ENCODE data around the gene DYNLT4. TPM values are rescaled to one million over a fixed set of nuclear protein-coding genes. Genes with fewer than 3 reads are reported as not detected.
A peak's percentile ranks its signal among the peaks of the same experiment; 100 is the strongest.

DYNLT4 gene
- total and polyA plus RNA-seq, 2 of the 13 experiments (the other 11 are each of a cell fraction or from before 2014, with no cell fraction given) = 0.77 TPM; not detected in 1

DNA sequence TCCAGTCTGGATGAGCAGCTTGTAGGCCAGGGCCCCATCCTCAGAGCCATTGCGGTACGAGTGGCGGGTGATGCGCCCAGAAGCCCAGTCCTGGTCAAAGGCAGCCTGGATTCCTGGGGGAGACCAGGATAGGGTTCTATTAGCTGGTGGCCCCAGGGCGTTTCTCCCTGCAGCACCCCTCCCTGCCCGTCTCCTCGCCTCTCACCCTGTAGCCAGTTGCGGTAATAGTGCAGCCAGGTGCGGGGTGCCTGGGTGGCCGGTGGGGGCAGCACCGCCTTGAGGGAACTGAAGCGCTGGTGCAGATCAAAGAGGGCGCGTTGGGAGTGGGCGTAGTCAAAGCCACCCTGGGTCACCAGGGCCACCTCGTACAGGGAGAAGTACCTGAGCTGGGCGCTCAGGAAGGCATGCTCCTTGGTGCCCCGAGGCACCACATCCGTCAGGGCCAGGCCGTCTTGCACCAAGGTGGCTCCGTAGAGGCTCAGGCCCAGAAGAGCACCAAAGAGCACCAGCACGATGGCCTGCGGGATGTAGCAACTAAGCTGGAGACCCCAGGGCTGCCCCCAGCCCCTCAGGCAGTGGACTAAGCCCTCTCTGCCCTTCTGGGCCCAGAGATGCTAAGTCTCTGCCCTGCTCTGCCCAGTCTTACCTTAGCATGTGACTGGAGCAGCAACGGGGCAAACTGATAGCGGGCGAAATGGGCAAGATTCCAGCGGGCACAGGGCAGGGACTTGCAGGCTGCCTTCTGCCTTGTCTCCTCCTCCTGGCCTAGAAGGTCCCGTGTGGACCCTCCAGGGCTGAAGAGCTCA lies 20.2 kb upstream of the DYNLT4 start (continued):
- TF ChIP-seq YY1 (IDR thresholded peaks at IDR 0.05; ENCODE audit: insufficient read depth, insufficient replicate concordance, low read depth, low read length) (peak; percentile 52), ZSCAN31 (CRISPR knock-in tag; IDR thresholded peaks at IDR 0.05; ENCODE audit: low read depth) (peak; percentile 36; the same call in 1 of the 2 replicates), JARID2 (CRISPR knock-in tag; IDR thresholded peaks at IDR 0.05; ENCODE audit: insufficient replicate concordance) (no peak), PLRG1 (conservative IDR thresholded peaks at IDR 0.05) (no peak), POLR2A (IDR thresholded peaks at IDR 0.05; ENCODE audit: insufficient read depth in 1 of 2, low read depth in 2 of 2, low read length in 2 of 2) (no peak; a peak in 1 of 4 replicates), FIP1L1 (IDR thresholded peaks at IDR 0.05; ENCODE audit: borderline replicate concordance, insufficient read depth, low read depth, low read length) (no peak), ZNF768 (CRISPR knock-in tag; IDR thresholded peaks at IDR 0.05) (no peak), ZHX2 (IDR thresholded peaks at IDR 0.05; ENCODE audit: low read depth) (no peak), ZHX2 (CRISPR knock-in tag; IDR thresholded peaks at IDR 0.05; ENCODE audit: borderline replicate concordance) (no peak), ATF2 (CRISPR knock-in tag; IDR thresholded peaks at IDR 0.05) (no peak), ZNF570 (CRISPR knock-in tag; IDR thresholded peaks at IDR 0.05; ENCODE audit: borderline replicate concordance) (no peak), MATR3 (CRISPR knock-in tag; IDR thresholded peaks at IDR 0.05) (no peak), ZNF572 (CRISPR knock-in tag; IDR thresholded peaks at IDR 0.05) (peak; percentile 83; the same call in 1 of the 2 replicates), HMG20B (CRISPR knock-in tag; conservative IDR thresholded peaks at IDR 0.05) (no peak), ZBTB14 (CRISPR knock-in tag; IDR thresholded peaks at IDR 0.05) (no peak), KLF11 (CRISPR knock-in tag; IDR thresholded peaks at IDR 0.05) (no peak)
- TF ChIP-seq, protein P1, sequence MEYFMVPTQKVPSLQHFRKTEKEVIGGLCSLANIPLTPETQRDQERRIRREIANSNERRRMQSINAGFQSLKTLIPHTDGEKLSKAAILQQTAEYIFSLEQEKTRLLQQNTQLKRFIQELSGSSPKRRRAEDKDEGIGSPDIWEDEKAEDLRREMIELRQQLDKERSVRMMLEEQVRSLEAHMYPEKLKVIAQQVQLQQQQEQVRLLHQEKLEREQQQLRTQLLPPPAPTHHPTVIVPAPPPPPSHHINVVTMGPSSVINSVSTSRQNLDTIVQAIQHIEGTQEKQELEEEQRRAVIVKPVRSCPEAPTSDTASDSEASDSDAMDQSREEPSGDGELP (IDR thresholded peaks at IDR 0.05; ENCODE audit: borderline replicate concordance, low read depth) = peak; percentile 43; the same call in 1 of the 2 replicates
- TF ChIP-seq, protein P2, sequence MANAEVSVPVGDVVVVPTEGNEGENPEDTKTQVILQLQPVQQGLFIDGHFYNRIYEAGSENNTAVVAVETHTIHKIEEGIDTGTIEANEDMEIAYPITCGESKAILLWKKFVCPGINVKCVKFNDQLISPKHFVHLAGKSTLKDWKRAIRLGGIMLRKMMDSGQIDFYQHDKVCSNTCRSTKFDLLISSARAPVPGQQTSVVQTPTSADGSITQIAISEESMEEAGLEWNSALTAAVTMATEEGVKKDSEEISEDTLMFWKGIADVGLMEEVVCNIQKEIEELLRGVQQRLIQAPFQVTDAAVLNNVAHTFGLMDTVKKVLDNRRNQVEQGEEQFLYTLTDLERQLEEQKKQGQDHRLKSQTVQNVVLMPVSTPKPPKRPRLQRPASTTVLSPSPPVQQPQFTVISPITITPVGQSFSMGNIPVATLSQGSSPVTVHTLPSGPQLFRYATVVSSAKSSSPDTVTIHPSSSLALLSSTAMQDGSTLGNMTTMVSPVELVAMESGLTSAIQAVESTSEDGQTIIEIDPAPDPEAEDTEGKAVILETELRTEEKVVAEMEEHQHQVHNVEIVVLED (CRISPR knock-in tag; IDR thresholded peaks at IDR 0.05; ENCODE audit: borderline replicate concordance) = peak; percentile 41; the same call in 1 of the 2 replicates
